Central memory CD4-positive, alpha-beta T cell (primary cell): ENCODE measurements around the gene BMP3.
"Not testable (repeated sequence)": the region's sequence is repeated elsewhere in the genome, so short reads cannot be mapped to it uniquely, and the experiment has no call there.

Experiments used
- DNase-seq: peaks from one replicate; pipeline ENCODE4 v3.0.0; 2022
- total RNA-seq, 3 experiments: gene quantifications; one replicate each; lab custom pipeline; 2026; lab: John Stamatoyannopoulos, UW

The BMP3 gene
- 0 to 0.19 (median 0) reads per million in 3 experiments for total RNA-seq

GRCh38 chr4:81030061-81030980, at the start of gene BMP3:
Gene BMP3 (plus strand): TSS chr4:81030708. CDS start chr4:81031285, 577 bp downstream.
- no peak for DNase-seq

GRCh38 chr4:80986011-80986410, 44.5 kb upstream of the BMP3 start:
- DNase-seq: no peak

- DNase-seq: peak; percentile 43
Measured at GRCh38 chr4:80989921-80990544, 40.5 kb upstream of the BMP3 start.

GRCh38 chr4:80990851-80991250, 39.7 kb upstream of the BMP3 start:
- DNase-seq: no peak

GRCh38 chr4:80999943-81000342, 30.6 kb upstream of the BMP3 start:
- DNase-seq: no peak

- no peak for DNase-seq
Measured at GRCh38 chr4:81003597-81004111, 26.9 kb upstream of the BMP3 start.

- DNase-seq: no peak
Measured at GRCh38 chr4:81007417-81007816, 23.1 kb upstream of the BMP3 start.

GRCh38 chr4:81016566-81016965, 13.9 kb upstream of the BMP3 start:
- DNase-seq: not testable (repeated sequence)

GRCh38 chr4:81019006-81019405, 11.5 kb upstream of the BMP3 start:
- no peak for DNase-seq

GRCh38 chr4:81021142-81021944, 9.2 kb upstream of the BMP3 start:
- no peak for DNase-seq

- no peak for DNase-seq
Measured at GRCh38 chr4:81021981-81022380, 8.5 kb upstream of the BMP3 start.

GRCh38 chr4:81023484-81023883, 7.0 kb upstream of the BMP3 start:
- DNase-seq: no peak

- DNase-seq: no peak
Measured at GRCh38 chr4:81030981-81031791, 678 bp downstream of the BMP3 start.

GRCh38 chr4:81031796-81032551, 1.5 kb downstream of the BMP3 start:
- no peak for DNase-seq

- no peak for DNase-seq
Measured at GRCh38 chr4:81032771-81033684, 2.5 kb downstream of the BMP3 start.

GRCh38 chr4:81038636-81039350, 8.3 kb downstream of the BMP3 start:
- DNase-seq: no peak

- no peak for DNase-seq
Measured at GRCh38 chr4:81039351-81039972, 9.0 kb downstream of the BMP3 start.

GRCh38 chr4:81040012-81040659, 9.6 kb downstream of the BMP3 start:
- peak; percentile 27 for DNase-seq
